ENCODE results near the gene GINS3. TPM values are rescaled to one million over a fixed set of nuclear protein-coding genes. Genes with fewer than 3 reads are reported as not detected.

The GINS3 gene
- total RNA-seq, 2 experiments from 2014 or later: 20.2 to 23.0 TPM

GRCh38 chr16:58428621-58429542 is 36.6 kb downstream of the GINS3 start:
- no peaks in the 10 kb centered on the region for H3K36me3 Mint-ChIP-seq (ENCODE audit: low read depth)
- intact Hi-C loops (cut with DNase I, micrococcal nuclease): no loop called here
- no peak overlapping the region for H3K27ac Mint-ChIP-seq
- peaks cover 13% of the 10 kb centered on the region for H3K4me1 Mint-ChIP-seq
- POLR2A ChIA-PET: no interaction called here
- H3K9me3 Mint-ChIP-seq (ENCODE audit: low read depth): no peaks in the 10 kb centered on the region
- ATAC-seq: no peak
- DNase-seq: no peak
- CTCF ChIA-PET: interaction anchor here (0.6 kb wide), 1 partner anchor 251 kb away, joined by 3 read pairs; no protein-coding TSS in a partner anchor
- peaks cover 2% of the 10 kb centered on the region for H3K27me3 Mint-ChIP-seq
- H3K4me3 Mint-ChIP-seq: no peak overlapping the region

GRCh38 chr16:58430718-58431117 is 38.4 kb downstream of the GINS3 start:
- H3K27ac Mint-ChIP-seq: no peak overlapping the region
- CTCF ChIA-PET: no interaction called here
- POLR2A ChIA-PET: no interaction called here

GRCh38 chr16:58433569-58433951 is 41.3 kb downstream of the GINS3 start:
- Mint-ChIP-seq H3K27ac (no peak overlapping the region), H3K4me3 (no peak overlapping the region), H3K36me3 (ENCODE audit: low read depth) (no peaks in the 10 kb centered on the region), H3K9me3 (ENCODE audit: low read depth) (no peaks in the 10 kb centered on the region), H3K4me1 (no peaks in the 10 kb centered on the region), H3K27me3 (no peaks in the 10 kb centered on the region)
- ATAC-seq: no peak
- ChIA-PET CTCF (no interaction called here), POLR2A (no interaction called here)
- DNase-seq: no peak
- intact Hi-C loops (cut with DNase I, micrococcal nuclease): no loop called here

More at GRCh38 chr16:58430718-58431117, 38.4 kb downstream of the GINS3 start:
- intact Hi-C loops (cut with DNase I, micrococcal nuclease): no loop called here
- DNase-seq (no peak), ATAC-seq (no peak)
- Mint-ChIP-seq H3K4me1 (peaks cover 6% of the 10 kb centered on the region), H3K4me3 (no peak overlapping the region), H3K9me3 (ENCODE audit: low read depth) (no peaks in the 10 kb centered on the region), H3K27me3 (peaks cover 2% of the 10 kb centered on the region), H3K36me3 (ENCODE audit: low read depth) (no peaks in the 10 kb centered on the region)

- Mint-ChIP-seq H3K9me3 (ENCODE audit: low read depth) (no peaks in the 10 kb centered on the region), H3K27me3 (no peaks in the 10 kb centered on the region), H3K36me3 (ENCODE audit: low read depth) (no peaks in the 10 kb centered on the region), H3K4me3 (no peak overlapping the region), H3K4me1 (no peaks in the 10 kb centered on the region), H3K27ac (no peak overlapping the region)
- ChIA-PET CTCF (interaction anchor here (0.6 to 1.0 kb wide), 2 partner anchors 53 to 77 kb away, joined by 4 read pairs; no protein-coding TSS in a partner anchor), POLR2A (no interaction called here)
- intact Hi-C loops (cut with DNase I, micrococcal nuclease): no loop called here
- DNase-seq (no peak), ATAC-seq (no peak)
Observed at GRCh38 chr16:58435779-58436178, 43.5 kb downstream of the GINS3 start.

GRCh38 chr16:58440131-58440530 is 47.9 kb downstream of the GINS3 start:
- Mint-ChIP-seq H3K9me3 (ENCODE audit: low read depth) (no peaks in the 10 kb centered on the region), H3K36me3 (ENCODE audit: low read depth) (no peaks in the 10 kb centered on the region), H3K27me3 (peaks cover 7% of the 10 kb centered on the region), H3K27ac (no peak overlapping the region), H3K4me3 (no peak overlapping the region), H3K4me1 (no peaks in the 10 kb centered on the region)
- ChIA-PET POLR2A (no interaction called here), CTCF (interaction anchor here (1.8 kb wide), 1 partner anchor 104 kb away, joined by 4 read pairs; no protein-coding TSS in a partner anchor)
- intact Hi-C loops (cut with DNase I, micrococcal nuclease): no loop called here
- no peak for DNase-seq
- ATAC-seq: no peak

GRCh38 chr16:58442547-58442946 is 50.3 kb downstream of the GINS3 start:
- H3K9me3 Mint-ChIP-seq (ENCODE audit: low read depth): no peaks in the 10 kb centered on the region
- H3K27ac Mint-ChIP-seq: no peak overlapping the region
- H3K4me3 Mint-ChIP-seq: no peak overlapping the region
- intact Hi-C loops (cut with DNase I, micrococcal nuclease): no loop called here
- H3K4me1 Mint-ChIP-seq: no peaks in the 10 kb centered on the region
- POLR2A ChIA-PET: no interaction called here
- H3K36me3 Mint-ChIP-seq (ENCODE audit: low read depth): no peaks in the 10 kb centered on the region
- CTCF ChIA-PET: no interaction called here
- DNase-seq: no peak
- ATAC-seq: no peak
- H3K27me3 Mint-ChIP-seq: peaks cover 9% of the 10 kb centered on the region

- intact Hi-C loops (cut with DNase I, micrococcal nuclease): no loop called here
- no peaks in the 10 kb centered on the region for H3K4me1 Mint-ChIP-seq
- H3K36me3 Mint-ChIP-seq (ENCODE audit: low read depth): no peaks in the 10 kb centered on the region
- no peak overlapping the region for H3K4me3 Mint-ChIP-seq
- POLR2A ChIA-PET: interaction anchor here (1.4 kb wide), 1 partner anchor 51 kb away, joined by 3 read pairs; no protein-coding TSS in a partner anchor
- ATAC-seq: no peak
- CTCF ChIA-PET: interaction anchor here (1.0 to 1.6 kb wide), 6 partner anchors 16 to 107 kb away, joined by 3 to 7 read pairs (median 4); no protein-coding TSS in a partner anchor
- peaks cover 9% of the 10 kb centered on the region for H3K27me3 Mint-ChIP-seq
- no peak for DNase-seq
- H3K27ac Mint-ChIP-seq: no peak overlapping the region
- no peaks in the 10 kb centered on the region for H3K9me3 Mint-ChIP-seq (ENCODE audit: low read depth)
Observed at GRCh38 chr16:58443783-58444182, 51.5 kb downstream of the GINS3 start.

- H3K27ac Mint-ChIP-seq: no peak overlapping the region
Observed at GRCh38 chr16:58444265-58444664, 52.0 kb downstream of the GINS3 start.

GRCh38 chr16:58448890-58449289 is 56.6 kb downstream of the GINS3 start:
- H3K4me1 Mint-ChIP-seq: no peaks in the 10 kb centered on the region
- H3K27me3 Mint-ChIP-seq: peaks cover 12% of the 10 kb centered on the region
- no peak overlapping the region for H3K4me3 Mint-ChIP-seq
- no peaks in the 10 kb centered on the region for H3K36me3 Mint-ChIP-seq (ENCODE audit: low read depth)
- H3K27ac Mint-ChIP-seq: no peak overlapping the region
- ChIA-PET CTCF (no interaction called here), POLR2A (no interaction called here)
- ATAC-seq: no peak
- intact Hi-C loops (cut with DNase I, micrococcal nuclease): no loop called here
- no peak for DNase-seq
- H3K9me3 Mint-ChIP-seq (ENCODE audit: low read depth): no peaks in the 10 kb centered on the region

More at GRCh38 chr16:58444265-58444664, 52.0 kb downstream of the GINS3 start:
- Mint-ChIP-seq H3K27me3 (peaks cover 9% of the 10 kb centered on the region), H3K9me3 (ENCODE audit: low read depth) (no peaks in the 10 kb centered on the region), H3K36me3 (ENCODE audit: low read depth) (no peaks in the 10 kb centered on the region), H3K4me1 (no peaks in the 10 kb centered on the region), H3K4me3 (no peak overlapping the region)
- intact Hi-C loops (cut with DNase I, micrococcal nuclease): no loop called here
- CTCF ChIA-PET: interaction anchor here (1.0 to 1.6 kb wide), 6 partner anchors 15 to 107 kb away, joined by 3 to 7 read pairs (median 4); no protein-coding TSS in a partner anchor
- POLR2A ChIA-PET: interaction anchor here (1.4 kb wide), 1 partner anchor 52 kb away, joined by 3 read pairs; no protein-coding TSS in a partner anchor
- ATAC-seq (no peak), DNase-seq (no peak)

- intact Hi-C loops (cut with DNase I, micrococcal nuclease): no loop called here
- H3K4me1 Mint-ChIP-seq: no peaks in the 10 kb centered on the region
- CTCF ChIA-PET: interaction anchor here (1.7 kb wide), 1 partner anchor 38 kb away, joined by 4 read pairs; no protein-coding TSS in a partner anchor
Observed at GRCh38 chr16:58449306-58449705, 57.0 kb downstream of the GINS3 start.

GRCh38 chr16:58449768-58450167 is 57.5 kb downstream of the GINS3 start:
- H3K27me3 Mint-ChIP-seq: peaks cover 11% of the 10 kb centered on the region
- DNase-seq (no peak), ATAC-seq (no peak)
- H3K4me1 Mint-ChIP-seq: no peaks in the 10 kb centered on the region
- no peaks in the 10 kb centered on the region for H3K9me3 Mint-ChIP-seq (ENCODE audit: low read depth)
- no peaks in the 10 kb centered on the region for H3K36me3 Mint-ChIP-seq (ENCODE audit: low read depth)
- no peak overlapping the region for H3K27ac Mint-ChIP-seq
- CTCF ChIA-PET: interaction anchor here (1.7 kb wide), 1 partner anchor 38 kb away, joined by 4 read pairs; no protein-coding TSS in a partner anchor
- POLR2A ChIA-PET: no interaction called here
- H3K4me3 Mint-ChIP-seq: no peak overlapping the region
- intact Hi-C loops (cut with DNase I, micrococcal nuclease): no loop called here

More at GRCh38 chr16:58449306-58449705, 57.0 kb downstream of the GINS3 start:
- Mint-ChIP-seq H3K4me3 (no peak overlapping the region), H3K27ac (no peak overlapping the region), H3K27me3 (peaks cover 11% of the 10 kb centered on the region), H3K36me3 (ENCODE audit: low read depth) (no peaks in the 10 kb centered on the region), H3K9me3 (ENCODE audit: low read depth) (no peaks in the 10 kb centered on the region)
- ATAC-seq: no peak
- no peak for DNase-seq
- POLR2A ChIA-PET: no interaction called here

GRCh38 chr16:58450590-58450989 is 58.3 kb downstream of the GINS3 start:
- Mint-ChIP-seq H3K27me3 (peaks cover 14% of the 10 kb centered on the region), H3K27ac (no peak overlapping the region), H3K4me1 (no peaks in the 10 kb centered on the region), H3K36me3 (ENCODE audit: low read depth) (no peaks in the 10 kb centered on the region), H3K9me3 (ENCODE audit: low read depth) (no peaks in the 10 kb centered on the region), H3K4me3 (no peak overlapping the region)
- DNase-seq (no peak), ATAC-seq (no peak)
- intact Hi-C loops (cut with DNase I, micrococcal nuclease): no loop called here
- ChIA-PET POLR2A (no interaction called here), CTCF (interaction anchor here (1.7 kb wide), 1 partner anchor 37 kb away, joined by 4 read pairs; no protein-coding TSS in a partner anchor)

Measured in activated CD4-positive, alpha-beta T cell treated with anti-CD3 and anti-CD28 coated beads for 36 hours (primary cell).